ENCODE measurements around the gene TBC1D17.

Gene TBC1D17

GRCh38 chr19:49849433-49850220, 27.9 kb upstream of the TBC1D17 start:
- DNase-seq, result no peak

DNA sequence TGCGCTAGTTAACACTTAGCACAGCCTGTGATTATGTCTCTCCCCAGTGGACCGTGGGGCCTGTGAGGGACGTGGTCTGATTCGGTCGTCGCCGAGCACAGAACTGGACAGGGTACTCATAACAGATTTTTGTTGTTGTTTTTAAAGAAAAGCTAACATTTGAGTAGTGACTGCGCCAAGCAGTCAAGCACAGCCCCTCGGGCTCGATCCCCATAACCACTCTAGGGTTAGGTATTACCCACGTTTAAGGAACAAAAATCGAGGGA, 27.3 kb upstream of the TBC1D17 start:
- no peak for DNase-seq

- peak; percentile 96 for DNase-seq
Measured at GRCh38 chr19:49850487-49851342, 26.8 kb upstream of the TBC1D17 start, which contains the start of gene PTOV1. Gene PTOV1 (plus strand): TSS chr19:49851159.

DNA sequence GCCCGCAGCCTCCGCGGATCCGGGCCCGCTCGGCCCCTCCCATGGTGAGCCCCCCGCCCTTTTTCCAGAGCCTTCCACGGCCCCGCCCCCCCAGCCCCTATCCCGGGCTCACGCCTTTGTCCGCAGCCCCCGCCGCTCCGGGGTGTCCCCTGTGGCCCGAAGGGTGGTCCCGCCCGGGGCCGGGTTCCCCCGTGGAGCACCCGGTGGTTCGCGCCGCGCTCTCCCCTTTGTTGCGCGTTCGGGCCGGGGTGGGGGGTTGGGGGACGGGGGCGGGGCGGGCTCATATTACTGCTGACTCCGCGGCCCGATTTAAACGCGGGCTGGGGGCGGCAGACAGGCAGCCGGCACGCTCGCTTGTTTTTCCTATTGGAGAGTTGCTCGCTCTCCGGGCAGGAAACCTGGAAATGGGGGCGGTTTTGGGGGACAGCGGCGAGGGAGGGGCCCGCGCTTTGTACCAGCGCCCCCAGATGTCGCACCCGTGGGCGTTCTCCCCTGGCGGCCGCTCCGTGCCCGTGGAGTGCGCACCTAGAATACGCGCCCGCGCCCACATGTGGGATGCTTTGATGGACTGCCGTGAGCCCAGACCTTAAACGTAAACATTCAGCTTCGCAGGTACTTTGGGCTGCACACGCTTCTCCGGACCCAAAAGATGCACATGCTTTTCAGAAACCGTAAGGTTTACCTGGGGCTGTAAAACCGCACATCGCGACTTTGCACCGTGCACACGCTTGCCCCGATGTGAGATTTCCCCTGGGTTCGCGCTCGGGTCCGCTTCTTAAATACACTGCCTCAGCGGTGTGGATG, 25.8 kb upstream of the TBC1D17 start:
- peak; percentile 66 for DNase-seq

DNA sequence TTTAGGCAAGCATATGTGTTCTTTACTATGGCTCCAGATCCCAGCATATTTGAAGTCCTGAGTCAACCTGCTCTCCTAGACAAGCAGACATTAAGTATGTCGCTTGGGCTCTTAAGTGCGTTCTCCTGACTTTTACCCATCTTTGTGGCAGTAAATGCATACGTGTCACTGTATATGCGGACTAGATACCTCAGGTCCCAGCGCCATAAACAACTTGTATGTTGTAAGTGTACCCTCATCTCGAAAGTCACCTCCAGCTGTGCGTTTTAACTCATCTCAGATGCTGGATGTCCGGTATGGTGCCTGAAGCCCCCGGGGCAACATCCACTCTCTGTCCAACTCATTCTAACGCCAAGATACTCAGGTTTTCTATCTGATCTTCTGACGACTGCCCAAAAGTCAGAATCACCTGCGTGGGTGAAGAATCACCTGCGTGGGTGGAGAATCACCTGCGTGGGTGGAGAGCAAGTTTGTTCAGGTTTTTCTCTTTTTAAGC, 24.8 kb upstream of the TBC1D17 start:
- no peak for DNase-seq

GRCh38 chr19:49853852-49854377, 23.6 kb upstream of the TBC1D17 start:
- DNase-seq, result no peak

DNA sequence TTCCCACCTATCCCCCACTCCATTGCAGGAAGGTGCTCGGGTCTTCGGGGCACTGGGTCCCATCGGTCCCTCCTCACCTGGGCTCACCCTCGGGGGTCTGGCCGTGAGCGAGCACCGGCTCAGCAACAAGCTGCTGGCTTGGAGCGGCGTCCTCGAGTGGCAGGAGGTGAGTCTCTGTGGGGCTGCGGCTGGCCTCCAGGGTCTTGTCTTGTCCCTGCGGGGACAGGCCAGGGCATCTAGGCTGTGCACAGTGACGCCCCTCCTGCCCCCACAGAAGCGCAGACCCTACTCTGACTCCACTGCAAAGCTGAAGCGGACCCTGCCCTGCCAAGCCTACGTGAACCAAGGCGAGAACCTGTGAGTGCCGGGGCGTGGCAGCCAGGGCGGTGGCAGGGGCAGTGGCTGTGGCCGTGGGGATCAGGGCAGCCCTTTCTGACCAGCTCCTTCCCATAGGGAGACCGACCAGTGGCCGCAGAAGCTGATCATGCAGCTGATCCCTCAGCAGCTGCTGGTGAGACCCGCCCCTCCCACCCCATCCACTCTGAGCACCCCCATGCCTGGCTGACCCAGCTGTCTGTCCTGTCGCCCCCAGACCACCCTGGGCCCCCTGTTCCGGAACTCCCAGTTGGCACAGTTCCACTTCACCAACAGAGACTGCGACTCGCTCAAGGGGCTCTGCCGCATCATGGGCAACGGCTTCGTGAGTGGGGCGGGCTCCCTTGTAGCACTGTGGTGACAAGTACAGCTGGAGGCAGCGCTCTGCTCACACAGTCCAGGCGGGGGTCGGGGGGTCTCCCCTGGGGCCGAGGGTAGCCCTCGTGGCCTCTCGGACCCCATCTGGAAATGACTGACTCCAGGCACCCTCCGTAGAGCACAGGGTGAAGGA, 22.9 kb upstream of the TBC1D17 start:
- no peak for DNase-seq

GRCh38 chr19:49855277-49855675, 22.2 kb upstream of the TBC1D17 start:
- DNase-seq, result no peak

GRCh38 chr19:49855676-49856573, 21.6 kb upstream of the TBC1D17 start:
- DNase-seq, result no peak

GRCh38 chr19:49856574-49857021, 20.9 kb upstream of the TBC1D17 start:
- no peak for DNase-seq

- no peak for DNase-seq
Measured at GRCh38 chr19:49857061-49857837, 20.3 kb upstream of the TBC1D17 start.

- no peak for DNase-seq
Measured at GRCh38 chr19:49857838-49858087, 19.7 kb upstream of the TBC1D17 start.

DNA sequence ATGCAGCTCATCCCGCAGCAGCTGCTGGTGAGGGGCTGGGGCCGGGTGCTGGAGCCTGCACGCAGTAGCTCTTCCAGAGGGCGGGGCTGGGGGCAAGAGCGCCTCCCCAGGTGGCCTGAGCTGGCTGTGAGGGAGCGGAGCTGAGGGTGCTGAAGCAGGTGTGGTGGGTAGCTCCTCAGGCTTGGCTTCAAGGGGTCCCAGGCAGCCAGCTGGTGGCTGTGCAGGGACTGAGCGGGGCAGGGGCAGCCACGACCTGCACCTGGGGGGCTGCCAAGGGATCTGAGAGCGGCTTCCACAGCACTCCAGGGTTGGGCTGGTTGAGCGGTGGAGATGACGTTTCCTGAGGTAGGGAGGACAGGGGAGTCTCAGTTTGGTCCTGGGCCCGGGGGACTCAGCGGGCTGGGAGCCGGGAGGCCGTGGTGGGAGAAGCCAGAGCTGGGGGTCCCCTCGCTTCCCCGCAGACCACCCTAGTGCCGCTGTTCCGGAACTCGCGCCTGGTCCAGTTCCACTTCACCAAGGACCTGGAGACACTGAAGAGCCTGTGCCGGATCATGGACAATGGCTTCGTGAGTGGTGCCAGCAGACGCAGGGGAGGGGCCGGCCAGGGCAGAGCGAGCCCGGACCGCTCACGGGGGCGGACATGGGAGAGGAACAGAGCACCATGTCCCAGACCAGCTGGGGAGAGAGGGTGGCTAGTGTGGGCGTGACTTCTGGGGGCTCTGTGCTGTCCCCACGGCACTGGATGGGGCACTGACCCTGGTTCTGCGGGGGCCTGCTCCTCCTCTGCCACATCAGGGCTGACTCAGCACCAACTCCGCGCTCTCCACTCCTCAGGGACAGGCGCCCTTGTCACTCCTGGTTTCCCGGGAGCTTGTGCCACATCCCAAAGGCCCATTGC, 19.2 kb upstream of the TBC1D17 start:
- DNase-seq, result no peak

DNA sequence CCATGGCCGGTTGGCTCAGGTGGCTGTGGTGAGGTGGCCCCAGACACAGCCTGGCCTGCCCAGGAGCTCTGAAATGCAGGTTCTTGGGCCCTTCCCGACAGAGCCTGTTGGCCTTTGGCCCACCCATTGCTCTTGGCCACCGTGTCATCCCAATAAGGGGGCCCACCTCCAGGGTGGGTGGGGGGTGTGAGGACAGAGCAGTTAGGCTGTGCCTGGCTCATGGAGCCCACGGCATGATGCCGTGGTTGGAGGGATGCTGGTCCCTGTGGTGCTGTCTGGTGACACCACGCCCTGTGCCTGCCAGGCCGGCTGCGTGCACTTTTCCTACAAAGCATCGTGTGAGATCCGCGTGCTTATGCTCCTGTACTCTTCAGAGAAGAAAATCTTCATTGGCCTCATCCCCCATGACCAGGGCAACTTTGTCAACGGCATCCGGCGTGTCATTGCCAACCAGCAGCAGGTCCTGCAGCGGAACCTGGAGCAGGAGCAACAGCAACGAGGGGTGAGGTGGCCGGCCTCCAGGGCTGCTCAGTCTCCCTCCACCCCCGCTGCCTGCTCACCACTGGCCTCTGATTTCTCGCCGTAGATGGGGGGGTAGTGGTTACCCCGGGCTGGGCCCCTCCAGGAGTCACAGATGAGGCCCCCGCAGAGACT, 17.7 kb upstream of the TBC1D17 start:
- DNase-seq, result no peak

GRCh38 chr19:49860336-49861102, 17.0 kb upstream of the TBC1D17 start:
- no peak for DNase-seq

- DNase-seq, result no peak
Measured at GRCh38 chr19:49861107-49861506, 16.4 kb upstream of the TBC1D17 start.

DNA sequence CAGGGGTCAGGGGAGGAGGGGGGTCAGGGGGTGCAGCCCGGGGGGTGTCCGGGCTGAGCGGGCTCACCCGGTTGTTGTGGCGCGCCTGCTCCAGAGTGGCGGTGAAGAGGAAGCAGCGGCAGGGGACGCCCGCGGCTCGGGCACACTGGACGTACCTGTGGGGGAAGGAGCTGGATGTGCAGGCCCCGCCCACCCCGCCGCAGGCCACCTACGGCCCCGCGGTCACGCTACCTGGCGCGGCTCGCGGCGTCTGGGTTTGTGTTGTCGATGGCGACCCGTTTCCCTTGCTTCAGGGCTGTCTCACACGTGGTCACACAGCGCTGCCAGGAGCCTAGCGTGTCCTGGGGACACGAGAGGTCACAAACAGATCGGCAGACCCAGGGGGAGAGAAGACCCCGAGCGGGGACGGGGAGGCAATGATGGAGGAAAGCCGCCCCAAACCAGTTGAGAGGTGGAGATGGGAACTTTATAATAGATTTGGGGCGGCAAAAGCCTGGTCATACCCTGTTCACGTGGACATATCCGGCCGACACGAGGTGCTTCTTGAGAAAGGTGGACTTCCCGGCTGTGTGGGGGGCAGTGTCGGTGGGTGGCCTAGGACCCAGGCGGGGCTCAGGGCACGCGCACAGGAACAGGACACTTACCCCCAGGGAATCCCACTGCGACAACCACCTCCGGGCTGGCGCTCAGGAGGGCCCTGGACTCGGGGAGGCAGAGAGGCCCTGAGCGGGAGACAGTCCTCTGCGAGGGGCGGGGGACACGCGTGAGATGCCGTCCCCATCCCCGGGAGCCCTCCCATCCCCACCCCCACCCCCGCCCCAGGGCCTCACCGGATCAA, 15.7 kb upstream of the TBC1D17 start:
- DNase-seq, result no peak
